Measurements from ENCODE around the gene MATN4.

The MATN4 gene

GRCh38 chr20:45288860-45289259 lies 19.2 kb downstream of the MATN4 start:
- DNase-seq: no peak

GRCh38 chr20:45288376-45288775 lies 19.7 kb downstream of the MATN4 start:
- DNase-seq: no peak

GRCh38 chr20:45283551-45284057 lies 24.5 kb downstream of the MATN4 start:
- no peak for DNase-seq

- no peak for DNase-seq
Observed at GRCh38 chr20:45282700-45283550, 25.2 kb downstream of the MATN4 start.

GRCh38 chr20:45279992-45280391 lies 28.1 kb downstream of the MATN4 start:
- DNase-seq: no peak

GRCh38 chr20:45275338-45275737 lies 32.8 kb downstream of the MATN4 start:
- no peak for DNase-seq

- DNase-seq: no peak
Observed at GRCh38 chr20:45269754-45270270, 38.3 kb downstream of the MATN4 start.

GRCh38 chr20:45269056-45269455 lies 39.0 kb downstream of the MATN4 start:
- no peak for DNase-seq

GRCh38 chr20:45268531-45268930 lies 39.6 kb downstream of the MATN4 start:
- DNase-seq: no peak

- no peak for DNase-seq
Observed at GRCh38 chr20:45266977-45267376, 41.1 kb downstream of the MATN4 start.

GRCh38 chr20:45263556-45264266 lies 44.4 kb downstream of the MATN4 start:
- DNase-seq: no peak

- DNase-seq: no peak
Observed at GRCh38 chr20:45258664-45259063, 49.4 kb downstream of the MATN4 start.

- DNase-seq: no peak
Observed at GRCh38 chr20:45258259-45258658, 49.8 kb downstream of the MATN4 start.

GRCh38 chr20:45257711-45258110 lies 50.4 kb downstream of the MATN4 start:
- no peak for DNase-seq

- no peak for DNase-seq
Observed at GRCh38 chr20:45257161-45257560, 50.9 kb downstream of the MATN4 start.

GRCh38 chr20:45254383-45255262 lies 53.5 kb downstream of the MATN4 start, which contains the start of gene SLPI:
Gene SLPI (minus strand): TSS chr20:45254564. CDS start chr20:45254543, 21 bp downstream.
- DNase-seq: no peak

GRCh38 chr20:45253261-45253660 lies 54.8 kb downstream of the MATN4 start:
- DNase-seq: no peak

GRCh38 chr20:45251884-45252560 lies 56.1 kb downstream of the MATN4 start:
- no peak for DNase-seq

- DNase-seq: no peak
Observed at GRCh38 chr20:45248609-45249008, 59.5 kb downstream of the MATN4 start.

- no peak for DNase-seq
Observed at GRCh38 chr20:45247865-45248264, 60.2 kb downstream of the MATN4 start.

GRCh38 chr20:45246109-45246508 lies 62.0 kb downstream of the MATN4 start:
- no peak for DNase-seq

Data from NCI-H2081 (cell line).